Activated naive CD4-positive, alpha-beta T cell treated with Interleukin-2 at 50 U/mL for 16 hours (primary cell): ENCODE data around the gene MAN2C1.
"Not testable (repeated sequence)": the region's sequence is repeated elsewhere in the genome, so short reads cannot be mapped to it uniquely, and the experiment has no call there.

Source experiments
- DNase-seq: peaks from one replicate; pipeline ENCODE4 v3.0.0-alpha.2; 2020

MAN2C1 gene

GRCh38 chr15:75360856-75361255 is 7.6 kb downstream of the MAN2C1 start:
- no peak for DNase-seq

DNA sequence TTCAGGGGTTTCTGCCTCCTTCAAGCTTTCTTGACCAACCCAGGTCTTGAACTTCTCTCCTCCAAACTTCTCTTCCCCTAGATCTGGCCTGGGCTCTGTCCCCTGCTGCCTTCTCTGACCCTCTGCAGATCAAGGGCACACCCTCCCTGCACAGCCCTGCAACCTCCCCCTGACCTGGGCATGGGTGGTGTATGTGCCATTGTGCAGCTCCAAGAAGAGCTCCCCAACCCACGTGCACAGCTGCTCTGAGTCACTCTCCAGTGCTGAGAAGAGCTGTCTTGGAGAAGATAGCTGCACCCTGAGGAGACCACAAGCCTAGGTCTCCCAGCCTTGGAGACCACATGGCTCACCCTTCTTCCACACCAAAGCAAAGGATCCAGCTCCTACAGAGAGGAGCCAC is 8.0 kb downstream of the MAN2C1 start:
- no peak for DNase-seq

DNA sequence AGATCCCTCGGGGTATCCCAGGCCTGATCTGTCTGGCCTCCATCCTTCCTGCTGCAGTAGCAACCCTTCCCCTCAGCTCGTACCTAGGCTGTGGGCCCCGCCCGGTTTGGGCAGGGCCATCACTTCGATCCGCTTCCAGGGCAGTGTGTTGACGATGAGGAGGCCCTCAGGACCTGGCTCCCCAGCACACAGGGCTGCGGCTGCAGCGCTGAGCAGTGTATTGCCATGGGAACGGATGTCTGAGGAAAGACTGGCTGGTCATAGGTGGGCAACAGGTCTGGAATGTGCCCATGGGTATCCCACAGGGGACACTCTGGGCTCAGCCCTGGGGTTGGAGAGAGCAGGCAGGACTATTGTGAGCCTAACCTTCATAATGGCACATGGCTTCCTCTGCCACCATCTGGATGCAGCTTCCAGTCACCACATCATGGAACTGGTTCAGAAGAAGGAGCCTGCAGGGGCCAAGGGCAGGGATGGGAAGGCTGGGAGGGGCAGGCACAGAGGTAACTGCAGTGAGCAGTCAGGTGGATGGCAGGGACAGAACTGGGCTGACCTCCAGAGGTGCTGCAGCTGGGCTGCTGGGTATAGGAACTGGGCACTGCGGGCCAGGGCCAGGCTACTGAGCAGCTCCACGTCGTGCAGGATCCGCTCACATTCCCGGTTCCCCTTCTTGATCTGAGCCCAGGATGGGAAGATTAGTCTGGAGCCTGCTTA is 8.7 kb downstream of the MAN2C1 start:
- DNase-seq, result no peak

DNA sequence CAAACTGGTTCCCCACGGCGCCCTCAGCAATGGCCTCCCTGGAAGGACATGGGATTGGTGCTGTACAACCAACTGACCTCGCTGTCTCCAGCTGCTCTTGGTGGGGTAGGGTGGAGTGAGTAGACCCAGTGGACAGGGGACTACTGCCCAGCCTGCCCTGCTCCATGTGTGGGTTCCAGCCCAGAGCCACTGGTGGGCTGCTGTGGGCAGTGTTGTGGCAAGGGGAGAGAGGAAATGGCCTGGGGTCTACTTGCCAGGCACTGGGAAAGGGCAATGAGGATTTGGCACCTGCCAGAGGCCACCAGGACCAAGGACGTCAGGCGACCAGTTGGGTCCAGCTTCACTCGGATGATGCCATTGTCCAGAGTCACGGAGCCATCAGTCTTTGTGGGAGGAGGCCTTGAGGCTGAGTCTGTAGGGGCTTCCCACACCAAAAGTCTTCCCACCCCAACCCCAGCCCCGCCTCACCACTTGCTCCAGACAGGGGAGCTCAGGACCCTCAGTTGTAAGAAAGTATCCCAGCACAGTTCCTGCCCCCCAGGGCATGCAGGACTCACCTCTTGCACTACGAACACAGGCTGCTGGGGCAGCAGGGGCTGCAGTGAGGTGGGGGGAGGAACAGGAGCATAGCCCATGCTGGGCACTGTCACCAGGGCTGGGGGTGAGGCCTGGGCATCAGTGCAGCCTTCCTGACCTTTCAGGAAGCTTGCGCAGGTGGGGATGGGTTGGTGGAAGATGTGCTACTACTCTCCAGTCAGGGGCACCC is 9.5 kb downstream of the MAN2C1 start:
- no peak for DNase-seq

- no peak for DNase-seq
Measured at GRCh38 chr15:75357976-75358673, 10.3 kb downstream of the MAN2C1 start.

DNA sequence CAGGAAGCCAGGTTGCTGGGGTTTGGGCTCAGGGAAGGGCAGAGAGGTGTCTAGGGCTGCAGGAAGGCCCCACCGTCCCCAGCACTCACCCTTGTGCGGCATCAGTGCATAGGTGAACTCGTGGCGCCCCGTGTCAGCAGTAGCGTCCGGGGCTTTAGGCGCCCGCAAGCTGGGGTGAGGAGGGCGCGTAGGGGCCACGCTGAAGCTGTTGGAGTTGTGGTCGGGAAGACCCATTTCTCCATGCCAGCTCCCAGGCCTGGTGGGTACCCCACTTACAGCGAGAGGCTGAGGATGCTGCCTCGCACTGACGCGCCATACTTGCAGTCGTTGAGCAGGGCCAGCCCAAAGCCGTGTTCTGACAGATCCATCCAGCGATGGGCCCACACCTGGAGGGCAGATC is 11.9 kb downstream of the MAN2C1 start:
- DNase-seq, result no peak

- DNase-seq, result no peak
Measured at GRCh38 chr15:75356006-75356405, 12.4 kb downstream of the MAN2C1 start.

DNA sequence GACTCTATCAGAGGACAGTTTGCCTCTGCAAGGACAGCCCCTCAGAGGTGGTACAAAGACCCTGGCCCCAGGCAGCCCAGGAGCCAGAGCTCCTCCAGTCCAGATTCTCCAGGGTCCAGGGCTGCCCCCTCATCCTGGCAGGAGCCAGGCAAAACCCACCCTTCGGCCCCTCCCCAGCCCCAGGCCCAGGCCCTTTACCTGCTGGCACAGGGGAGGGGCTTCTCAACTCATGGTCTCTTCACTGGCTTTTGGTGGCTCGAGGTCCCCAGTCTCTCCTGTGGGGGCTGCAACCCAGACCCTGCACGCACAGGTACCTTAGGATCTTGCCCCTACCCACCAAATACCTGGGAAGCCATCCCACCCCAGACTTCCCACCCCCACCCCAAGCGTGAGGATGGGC is 13.0 kb downstream of the MAN2C1 start:
- DNase-seq, result no peak

DNA sequence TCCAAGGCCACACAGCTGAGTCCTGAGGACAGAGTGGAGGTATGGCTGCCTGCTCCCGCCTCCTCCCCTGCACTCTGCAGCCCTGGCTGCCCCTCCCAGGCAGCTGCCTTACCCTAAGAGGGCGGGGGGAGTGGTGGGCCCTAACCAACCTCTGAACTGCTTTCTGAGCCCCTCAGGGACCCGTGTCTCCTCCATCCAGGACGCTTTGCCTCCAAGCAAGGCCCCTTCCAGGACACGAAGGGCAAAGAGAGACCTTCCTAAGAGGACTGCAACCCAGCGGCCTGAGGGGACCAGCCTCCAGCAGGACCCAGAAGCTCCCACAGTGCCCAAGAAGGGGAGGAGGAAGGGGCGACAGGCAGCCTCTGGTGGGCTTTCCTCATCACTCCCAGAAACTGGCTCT is 14.0 kb downstream of the MAN2C1 start:
- DNase-seq, result no peak

GRCh38 chr15:75353604-75354003 is 14.8 kb downstream of the MAN2C1 start:
- no peak for DNase-seq

- no peak for DNase-seq
Measured at GRCh38 chr15:75352186-75353080, 16.0 kb downstream of the MAN2C1 start.

DNA sequence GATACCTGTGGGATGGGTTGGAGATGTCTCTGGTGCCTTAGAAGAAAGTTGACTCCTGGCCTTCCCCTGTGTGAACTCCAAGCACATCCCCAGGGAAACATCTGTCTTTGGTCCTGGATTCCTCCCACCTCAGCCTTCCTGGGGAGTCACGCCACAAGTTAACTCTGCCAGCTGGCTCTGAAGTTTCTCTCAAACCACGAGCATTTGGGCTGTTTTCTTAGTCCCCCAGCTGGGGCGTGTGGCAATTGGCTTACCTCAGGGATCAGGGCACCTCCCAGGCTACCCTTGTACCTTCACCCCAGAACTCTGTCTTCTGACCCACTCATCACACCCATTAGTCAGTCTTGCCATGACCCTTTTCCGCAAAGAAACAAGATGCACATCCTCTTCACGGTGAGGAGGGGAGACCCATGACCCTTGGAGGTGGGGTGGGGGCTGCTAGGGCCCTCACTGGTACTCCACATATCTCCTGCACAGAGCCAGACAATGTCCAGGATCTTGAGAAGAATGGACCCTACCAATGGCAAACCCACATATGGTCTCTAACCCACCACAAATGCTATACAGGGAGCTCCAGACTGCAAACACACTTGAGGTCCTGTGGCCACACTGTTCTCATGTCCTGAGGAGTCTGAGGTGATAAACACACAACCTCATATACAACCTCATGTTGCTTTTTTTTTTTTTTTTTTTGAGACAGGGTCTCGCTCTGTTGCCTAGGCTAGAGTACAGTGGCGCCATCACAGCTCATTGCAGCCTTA is 17.6 kb downstream of the MAN2C1 start:
- DNase-seq, result no peak

GRCh38 chr15:75349851-75350588 is 18.4 kb downstream of the MAN2C1 start:
- DNase-seq, result peak; percentile 63

DNA sequence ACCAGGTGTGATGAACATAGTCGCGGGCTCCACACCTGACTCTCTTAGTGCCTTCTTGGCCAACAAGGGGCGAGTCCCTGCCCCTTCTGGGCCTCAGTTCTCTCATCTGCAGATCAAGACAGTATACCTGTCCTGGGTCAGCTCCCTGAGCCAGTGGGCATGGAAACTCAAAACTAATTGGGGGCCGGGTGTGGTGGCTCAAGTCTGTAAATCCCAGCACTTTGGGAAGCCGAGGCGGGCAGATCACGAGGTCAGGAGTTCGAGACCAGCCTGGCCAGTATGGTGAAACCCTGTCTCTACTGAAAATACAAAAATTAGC is 19.1 kb downstream of the MAN2C1 start:
- not testable (repeated sequence) for DNase-seq

DNA sequence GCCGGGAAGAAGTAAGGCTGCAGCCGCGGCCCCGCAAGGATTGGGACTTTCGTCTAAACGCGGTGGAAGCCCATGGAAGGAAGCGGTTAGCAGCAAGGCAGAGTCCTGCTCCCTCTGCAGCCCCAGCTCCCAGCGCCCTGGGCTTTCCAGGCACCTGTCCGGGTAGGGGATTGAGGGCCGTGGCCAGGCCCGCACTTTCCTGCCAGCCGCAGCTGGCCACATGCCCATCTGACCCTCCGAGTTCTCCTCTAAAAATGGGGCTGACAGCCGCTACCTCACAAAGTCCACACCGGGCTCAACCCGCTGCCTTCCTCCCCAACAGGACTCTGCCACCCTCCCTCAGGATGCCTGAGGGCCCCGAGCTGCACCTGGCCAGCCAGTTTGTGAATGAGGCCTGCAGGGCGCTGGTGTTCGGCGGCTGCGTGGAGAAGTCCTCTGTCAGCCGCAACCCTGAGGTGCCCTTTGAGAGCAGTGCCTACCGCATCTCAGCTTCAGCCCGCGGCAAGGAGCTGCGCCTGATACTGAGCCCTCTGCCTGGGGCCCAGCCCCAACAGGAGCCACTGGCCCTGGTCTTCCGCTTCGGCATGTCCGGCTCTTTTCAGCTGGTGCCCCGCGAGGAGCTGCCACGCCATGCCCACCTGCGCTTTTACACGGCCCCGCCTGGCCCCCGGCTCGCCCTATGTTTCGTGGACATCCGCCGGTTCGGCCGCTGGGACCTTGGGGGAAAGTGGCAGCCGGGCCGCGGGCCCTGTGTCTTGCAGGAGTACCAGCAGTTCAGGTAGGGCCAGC is 19.7 kb downstream of the MAN2C1 start:
- DNase-seq, result no peak

DNA sequence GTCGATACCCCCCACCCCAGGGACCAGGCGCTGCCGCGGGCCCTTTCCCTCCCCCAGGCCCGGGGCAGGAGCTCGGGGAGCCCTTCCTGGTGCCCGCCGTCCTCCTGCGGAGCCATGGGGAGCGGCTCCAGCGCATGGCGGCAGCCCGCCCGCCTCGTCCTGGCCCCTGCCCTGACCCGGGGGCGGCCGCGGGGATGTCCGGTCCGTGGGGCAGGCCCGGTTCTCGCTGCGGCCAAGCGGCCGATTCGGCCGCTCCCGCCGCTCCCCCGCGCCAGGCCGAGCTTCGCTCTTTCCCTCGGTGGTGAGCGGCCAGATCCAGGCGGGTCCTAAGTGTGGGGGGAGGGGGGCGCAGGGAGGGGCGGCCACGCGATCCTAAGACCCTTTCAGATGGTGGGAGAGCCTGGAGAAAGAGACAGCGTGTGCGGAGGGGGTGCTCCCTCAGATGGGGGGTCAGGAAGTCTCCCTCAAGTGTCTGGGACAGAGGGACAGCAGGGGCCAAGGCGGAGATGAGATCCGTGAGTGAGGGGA is 20.3 kb downstream of the MAN2C1 start:
- no peak for DNase-seq

GRCh38 chr15:75347222-75348033 is 21.0 kb downstream of the MAN2C1 start:
- peak; percentile 56 for DNase-seq

DNA sequence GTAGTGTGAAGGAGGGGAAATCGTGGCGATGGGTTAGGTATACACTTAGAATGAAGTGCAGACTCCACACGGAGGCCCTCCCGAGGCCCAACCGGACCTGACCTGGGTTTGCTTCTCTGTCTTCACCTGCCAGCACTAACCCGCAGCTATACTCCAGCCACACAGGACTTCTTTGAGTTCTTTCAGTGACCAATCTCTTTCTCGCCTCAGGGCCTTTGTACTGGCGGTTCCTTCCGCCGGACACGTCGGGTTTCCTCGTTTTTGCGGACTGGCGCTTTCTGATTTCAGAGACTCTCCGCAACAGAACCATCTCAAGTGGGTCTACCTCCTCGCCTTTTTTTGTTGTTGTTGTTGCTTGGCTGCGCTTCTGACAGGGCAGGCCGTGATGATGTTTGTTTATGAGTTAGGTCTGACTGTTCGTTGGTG is 21.6 kb downstream of the MAN2C1 start, which contains the start of gene NEIL1:
Gene NEIL1 (plus strand): TSS at position 244 of the 426 bp plus-strand sequence. CDS start 1,867 bp downstream, outside the sequence.
- DNase-seq, result no peak

DNA sequence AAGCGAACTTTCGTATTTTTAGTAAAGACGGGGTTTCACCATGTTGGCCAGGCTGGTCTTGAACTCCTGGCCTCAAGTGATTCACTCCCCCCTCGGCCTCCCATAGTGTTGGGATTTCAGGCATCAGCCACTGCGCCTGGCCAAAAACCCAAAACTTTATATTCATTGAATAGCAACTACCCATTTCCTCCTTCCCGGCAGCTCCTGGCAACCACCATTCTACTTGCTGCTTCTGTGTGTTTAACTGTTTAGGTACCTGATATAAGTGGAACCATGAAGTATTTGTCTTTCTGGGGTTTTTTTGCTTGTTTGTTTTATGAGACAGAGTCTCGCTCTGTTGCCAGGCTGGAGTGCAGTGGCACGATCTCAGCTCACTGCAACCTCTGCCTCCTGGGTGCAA is 24.5 kb downstream of the MAN2C1 start:
- not testable (repeated sequence) for DNase-seq
